GM23248 (cell line): Measurements from ENCODE around the gene ZNF614.

Source experiments
- EZH2 ChIP-seq: fragments of 200-600 bp; sonication (generic); IDR thresholded peaks from 2 replicates; pipeline ENCODE4 v1.6.1; 2018; ENCODE audit warnings: antibody characterized with exemption, mild to moderate bottlenecking; ENCODE audit not compliant: insufficient read depth, poor library complexity, severe bottlenecking
- EZH2phosphoT487 ChIP-seq: fragments of 200-600 bp; sonication (generic); IDR thresholded peaks from 2 replicates; pipeline ENCODE4 v1.6.1; 2018; ENCODE audit warnings: antibody characterized with exemption, moderate library complexity, mild to moderate bottlenecking, low read depth; ENCODE audit not compliant: insufficient read depth

- no peak for TF ChIP-seq EZH2
- TF ChIP-seq EZH2phosphoT487, result no peak
Observed at GRCh38 chr19:51993422-51993821, 34.8 kb downstream of the ZNF614 start.
